GM12878 (cell line): ENCODE results near the gene WDR86. TPM values are rescaled to one million over a fixed set of nuclear protein-coding genes. Genes with fewer than 3 reads are reported as not detected.

ENCODE experiments used
- ATAC-seq: fragments of 200-7000 bp; cut with Tn5 transposase; 3 replicates; pipeline ENCODE4 v1.9.1; 2020; ENCODE audit warnings: mild to moderate bottlenecking, moderate library complexity
- BruUV-seq: library from RNA; stranded (reverse); fragments of 400-500 nt; replicated peaks from 2 replicates; lab custom pipeline; 2021; lab: Mats Ljungman, UMichigan
- CTCF ChIA-PET: fragments of 300-600 bp; sonication (Branson Sonifier 250); formaldehyde crosslinking; extraction: SDS; loops from one replicate; lab custom pipeline; 2021; ENCODE audit warnings: inconsistent platforms; lab: Yijun Ruan, JAX
- POLR2A ChIA-PET: fragments of 350-600 bp; formaldehyde crosslinking; extraction: SDS; loops from one replicate; lab custom pipeline; 2021; ENCODE audit warnings: inconsistent platforms; lab: Charles Lee
- RAD21 ChIA-PET: fragments of 300-600 bp; sonication (Branson Sonifier 250); formaldehyde crosslinking; loops from one replicate; lab custom pipeline; 2023; ENCODE audit warnings: antibody characterized with exemption; ENCODE audit not compliant: unreplicated experiment; lab: Charles Lee
- SMC1A ChIA-PET: fragments of 300-600 bp; sonication (Branson Sonifier 250); formaldehyde crosslinking; loops from one replicate; lab custom pipeline; 2023; ENCODE audit not compliant: unreplicated experiment, uncharacterized antibody; lab: Charles Lee
- DNase-seq: peaks from one replicate; pipeline ENCODE4 v3.0.0-alpha.2; 2011; ENCODE audit warnings: low read depth, low spot score
- FAIRE-seq: peaks from 3 replicates; lab custom pipeline; 2011; peaks lifted over from hg19 to GRCh38; lab: Jason Lieb, UNC
- H2AFZ ChIP-seq: 2 replicates; pipeline ENCODE4 v1.6.0; 2011; ENCODE audit warnings: low read depth, low read length, control low read depth; ENCODE audit not compliant: control insufficient read depth
- H3K27ac ChIP-seq: 2 replicates; pipeline ENCODE4 v1.5.1; 2011; ENCODE audit warnings: control low read depth; ENCODE audit not compliant: control insufficient read depth, insufficient read depth
- H3K27me3 ChIP-seq, 2 experiments: replicated peaks in 1 of 2; 2 replicates each; pipeline versions ENCODE4 v1.6.0 to v1.6.1; 2011; ENCODE audit warnings: low read length in 1 of 2; ENCODE audit not compliant: control insufficient read depth in 2 of 2, insufficient read depth in 2 of 2
- H3K36me3 ChIP-seq, 2 experiments: 2 replicates each; pipeline ENCODE4 v1.5.1; 2011; ENCODE audit warnings: low read length in 1 of 2; ENCODE audit not compliant: control insufficient read depth in 2 of 2, insufficient read depth in 2 of 2
- H3K4me1 ChIP-seq: 2 replicates; pipeline ENCODE4 v1.6.1; 2011; ENCODE audit warnings: mild to moderate bottlenecking, low read length, moderate library complexity, mixed read lengths; ENCODE audit not compliant: control insufficient read depth, insufficient read depth
- H3K4me2 ChIP-seq: 2 replicates; pipeline ENCODE4 v1.6.0; 2011; ENCODE audit warnings: control low read depth; ENCODE audit not compliant: control insufficient read depth, insufficient read depth
- H3K4me3 ChIP-seq: fragments of 200-600 bp; sonication (generic); 2 replicates; pipeline ENCODE4 v1.5.1; 2016
- H3K79me2 ChIP-seq: 2 replicates; pipeline ENCODE4 v1.6.0; 2011; ENCODE audit warnings: low read length; ENCODE audit not compliant: control insufficient read depth, insufficient read depth
- H3K9ac ChIP-seq: 2 replicates; pipeline ENCODE4 v1.8.0; 2011; ENCODE audit warnings: low read length, control low read depth, mixed read lengths; ENCODE audit not compliant: control insufficient read depth, insufficient read depth
- H3K9me3 ChIP-seq: replicated peaks from 3 replicates; pipeline ENCODE4 v1.5.1; 2011; ENCODE audit warnings: mild to moderate bottlenecking, low read length; ENCODE audit not compliant: control insufficient read depth, insufficient read depth
- H4K20me1 ChIP-seq: 2 replicates; pipeline ENCODE4 v1.6.0; 2011; ENCODE audit not compliant: control insufficient read depth, insufficient read depth
- ATF7 ChIP-seq: fragments of 450-650 bp; IDR thresholded peaks from 2 replicates; pipeline ENCODE4 v1.6.1; 2016; ENCODE audit warnings: low read depth, mild to moderate bottlenecking
- CBFB ChIP-seq: IDR thresholded peaks from 2 replicates; pipeline ENCODE4 v1.6.1; 2016; ENCODE audit warnings: antibody characterized with exemption, low read depth
- CBX5 ChIP-seq: sonication (generic); IDR thresholded peaks from 2 replicates; pipeline ENCODE4 v1.6.1; 2016; ENCODE audit warnings: low read depth, moderate library complexity, mild to moderate bottlenecking, inconsistent platforms
- CREM ChIP-seq: IDR thresholded peaks from 2 replicates; pipeline ENCODE4 v1.6.1; 2014; ENCODE audit warnings: antibody characterized with exemption, low read depth
- DPF2 ChIP-seq: fragments of 450-650 bp; IDR thresholded peaks from 2 replicates; pipeline ENCODE4 v1.6.1; 2017; ENCODE audit warnings: mild to moderate bottlenecking
- HSF1 ChIP-seq: fragments of 150-350 bp; IDR thresholded peaks from 2 replicates; pipeline ENCODE4 v1.6.1; 2014; ENCODE audit warnings: mild to moderate bottlenecking, low read depth, low read length
- IKZF1 ChIP-seq: fragments of 450-650 bp; conservative IDR thresholded peaks from 2 replicates; pipeline ENCODE4 v1.6.1; 2017; ENCODE audit warnings: antibody characterized with exemption, mild to moderate bottlenecking
- NRF1 ChIP-seq: conservative IDR thresholded peaks from 2 replicates; pipeline ENCODE4 v1.6.1; 2011; ENCODE audit warnings: mild to moderate bottlenecking, low read depth, low read length, improper control_type of control experiment
- RAD21 ChIP-seq: IDR thresholded peaks from 2 replicates; pipeline ENCODE4 v1.6.1; 2011; ENCODE audit warnings: mild to moderate bottlenecking, low read depth, low read length, moderate library complexity; ENCODE audit not compliant: insufficient read depth
- REST ChIP-seq: IDR thresholded peaks from 2 replicates; pipeline ENCODE4 v1.6.1; 2012; ENCODE audit warnings: mild to moderate bottlenecking, low read depth, low read length
- SKIL ChIP-seq: fragments of 450-650 bp; IDR thresholded peaks from 2 replicates; pipeline ENCODE4 v1.6.1; 2017; ENCODE audit warnings: mild to moderate bottlenecking, low read depth, inconsistent platforms; ENCODE audit not compliant: poor library complexity, severe bottlenecking
- SMAD1 ChIP-seq: fragments of 450-650 bp; IDR thresholded peaks from 2 replicates; pipeline ENCODE4 v1.6.1; 2018; ENCODE audit warnings: mild to moderate bottlenecking, low read depth; ENCODE audit not compliant: partially characterized antibody
- TBL1XR1 ChIP-seq: IDR thresholded peaks from 2 replicates; pipeline ENCODE4 v1.6.1; 2012; ENCODE audit warnings: low read depth, low read length, improper control_type of control experiment
- ZNF24 ChIP-seq: fragments of 450-650 bp; IDR thresholded peaks from 2 replicates; pipeline ENCODE4 v1.6.1; 2017; ENCODE audit warnings: antibody characterized with exemption, mild to moderate bottlenecking
- ZZZ3 ChIP-seq: IDR thresholded peaks from 2 replicates; pipeline ENCODE4 v1.6.1; 2011; ENCODE audit warnings: low read depth; ENCODE audit not compliant: control insufficient read depth, insufficient read length
- WGBS: methylation state at CpG from one replicate; pipeline ENCODE4 v1.1.6; 2016; ENCODE audit warnings: low lambda C conversion rate; ENCODE audit not compliant: insufficient replicate concordance, insufficient coverage; ENCODE audit errors: missing lambda C conversion rate; 5-methylcytosine and 5-hydroxymethylcytosine counted together
- in situ Hi-C: fragments of 300-500 bp; cut with MboI; formaldehyde crosslinking; loops from 9 replicates; pipeline ENCODE4 v1.14.3; 2018; ENCODE audit warnings: mixed read lengths
- intact Hi-C: fragments of 100-400 bp; cut with micrococcal nuclease; formaldehyde crosslinking; loops from one replicate; pipeline ENCODE4 v1.14.2; 2022; ENCODE audit not compliant: unreplicated experiment
- polyA plus RNA-seq, 11 experiments: library from polyadenylated mRNA; depleted of rRNA in 4 of 11; unstranded in 6 of 11; stranded (reverse) in 5 of 11; fragments of >200 nt; fragmentation: Nextera tagmentation in 4 of 11; fragmentation: Illumina TruSeq in 1 of 11; extraction: Ambion mirVana in 4 of 11; extraction: Trizol in 1 of 11; gene quantifications; 1 replicate in 1 of 11; 2 replicates in 10 of 11; pipeline versions ENCODE4 v1.2.1 to v1.2.3, GENCODE V29; 2011 to 2016; ENCODE audit warnings: inconsistent platforms in 2 of 11, missing spikeins in 2 of 11, low read depth in 1 of 11
- total RNA-seq, 4 experiments: library from RNA; depleted of rRNA in 3 of 4; stranded (reverse); fragments of >200 nt in 3 of 4; fragmentation: Illumina TruSeq in 1 of 4; extraction: Trizol in 1 of 4; gene quantifications; 2 replicates each; pipeline versions ENCODE4 v1.2.1 to v1.2.3, GENCODE V29; 2013 to 2021

WDR86 gene
- total and polyA plus RNA-seq, 10 of the 15 experiments (the other 5 are each of a cell fraction or from before 2014, with no cell fraction given), result 0.05 to 0.19 (median 0.15) TPM; not detected in 7

GRCh38 chr7:151420144-151420543 lies 10.3 kb upstream of the WDR86 start (continued):
- TF ChIP-seq SKIL, result no peak
- no peak for TF ChIP-seq SMAD1
- no peak for TF ChIP-seq NRF1
- TF ChIP-seq RAD21, result no peak
- no peak for TF ChIP-seq ZNF24
- no peak for TF ChIP-seq IKZF1
- no peak for TF ChIP-seq CBFB
- no peak for TF ChIP-seq DPF2

- Histone ChIP-seq H3K4me1 (no peaks in the 10 kb centered on the region), H3K36me3 (no peaks in the 10 kb centered on the region), H3K4me2 (no peak overlapping the region), H3K4me3 (no peak overlapping the region), H2AFZ (no peak overlapping the region), H3K79me2 (no peaks in the 10 kb centered on the region), H3K9ac (no peak overlapping the region), H3K27ac (no peak overlapping the region), H4K20me1 (no peaks in the 10 kb centered on the region), H3K9me3 (peaks cover 6% of the 10 kb centered on the region; the same call in 2 of the 3 replicates), H3K27me3 (peaks cover 0 to under 1% of the 10 kb centered on the region in 2 experiments; a peak in 3 of 4 replicates)
- ChIA-PET SMC1A (no interaction called here), RAD21 (no interaction called here), CTCF (no interaction called here), POLR2A (no interaction called here)
- in situ Hi-C loops (no loop called here), intact Hi-C loops (no loop called here)
- no peak for DNase-seq
- WGBS, result 63% methylated on average over 11 of the region's 11 CpGs
- BruUV-seq, result no TSS peak
- FAIRE-seq, result no peak
- ATAC-seq, result no peak
- TF ChIP-seq TBL1XR1, result no peak
- TF ChIP-seq ZZZ3, result no peak
- no peak for TF ChIP-seq REST
- no peak for TF ChIP-seq HSF1
- no peak for TF ChIP-seq ATF7
- no peak for TF ChIP-seq CREM
- TF ChIP-seq SKIL, result no peak
- no peak for TF ChIP-seq CBX5
Measured at GRCh38 chr7:151416941-151417315, 7.1 kb upstream of the WDR86 start.
